Endodermal cell (in vitro differentiated cells): ENCODE results near the gene RCOR2. TPM values are rescaled to one million over a fixed set of nuclear protein-coding genes. Genes with fewer than 3 reads are reported as not detected.

ENCODE experiments used
- DNase-seq: peaks from one replicate; pipeline ENCODE4 v3.0.0-alpha.2; 2017
- H3K27ac ChIP-seq: 2 replicates; pipeline ENCODE4 v1.5.1; 2013; ENCODE audit warnings: mild to moderate bottlenecking, low read depth, low read length, moderate library complexity
- H3K27me3 ChIP-seq: 2 replicates; pipeline ENCODE4 v1.6.1; 2013; ENCODE audit warnings: mild to moderate bottlenecking, low read length, moderate library complexity; ENCODE audit not compliant: insufficient read depth, control insufficient read depth, poor library complexity, severe bottlenecking
- H3K36me3 ChIP-seq: 2 replicates; pipeline ENCODE4 v1.7.0; 2013; ENCODE audit warnings: mild to moderate bottlenecking, low read length, moderate library complexity; ENCODE audit not compliant: control insufficient read depth, insufficient read depth
- H3K4me1 ChIP-seq: one replicate; pipeline ENCODE4 v1.7.0; 2013; ENCODE audit warnings: low read length; ENCODE audit not compliant: control insufficient read depth, insufficient read depth
- H3K4me3 ChIP-seq: 2 replicates; pipeline ENCODE4 v1.5.1; 2013; ENCODE audit warnings: mild to moderate bottlenecking, low read length, moderate library complexity
- H3K9ac ChIP-seq: 2 replicates; pipeline ENCODE4 v1.6.1; 2013; ENCODE audit warnings: mild to moderate bottlenecking, low read length, moderate library complexity; ENCODE audit not compliant: poor library complexity, severe bottlenecking; ENCODE audit errors: extremely low read depth
- H3K9me3 ChIP-seq: 2 replicates; pipeline ENCODE4 v1.6.1; 2013; ENCODE audit warnings: mild to moderate bottlenecking, low read length, moderate library complexity; ENCODE audit not compliant: control insufficient read depth
- H3K27ac Mint-ChIP-seq: 2 replicates; pipeline ENCODE4 v1.8.0; 2020; ENCODE audit warnings: mixed read lengths
- H3K27me3 Mint-ChIP-seq: 2 replicates; pipeline ENCODE4 v1.8.0; 2021; ENCODE audit warnings: mild to moderate bottlenecking, mixed read lengths; ENCODE audit not compliant: insufficient read depth
- H3K36me3 Mint-ChIP-seq: 2 replicates; pipeline ENCODE4 v1.8.0; 2020; ENCODE audit warnings: low read depth, mixed read lengths
- H3K4me1 Mint-ChIP-seq: 2 replicates; pipeline ENCODE4 v1.8.0; 2020; ENCODE audit warnings: mixed read lengths
- H3K4me3 Mint-ChIP-seq: 2 replicates; pipeline ENCODE4 v1.8.0; 2020; ENCODE audit warnings: mild to moderate bottlenecking, moderate library complexity, mixed read lengths
- H3K9me3 Mint-ChIP-seq: 2 replicates; pipeline ENCODE4 v1.8.0; 2020; ENCODE audit warnings: mild to moderate bottlenecking, mixed read lengths
- CTCF ChIP-seq: fragments of 200-600 bp; sonication (generic); conservative IDR thresholded peaks from 2 replicates; pipeline ENCODE4 v1.5.0; 2021; ENCODE audit warnings: antibody characterized with exemption, mild to moderate bottlenecking
- WGBS, 2 experiments: methylation state at CpG; one replicate each; pipeline versions ENCODE4 v1.1.5 to v1.1.7; 2013; ENCODE audit warnings: missing lambda C conversion rate in 2 of 2, mixed read lengths in 1 of 2; ENCODE audit not compliant: insufficient coverage in 1 of 2, insufficient read length in 1 of 2; 5-methylcytosine and 5-hydroxymethylcytosine counted together
- total RNA-seq, 2 donors: library from RNA; stranded (reverse); fragmentation: NEBNext Ultra II Directional in 1 of 2; extraction: Animal tissue kit (Norgen Biotek cat#: 25700) in 1 of 2; gene quantifications; 2 replicates in 1 of 2; 3 replicates in 1 of 2; pipeline ENCODE4 v1.2.1, GENCODE V29; 2021

Gene RCOR2
- total RNA-seq, 2 donors from 2014 or later = 45.0 to 51.4 TPM

- H3K4me1 Mint-ChIP-seq = peaks cover 57% of the 10 kb centered on the region
- 91 to 93% methylated on average over 9 to 14 of the region's 14 CpGs for WGBS, 2 experiments
- no peak for TF ChIP-seq CTCF
- no peak overlapping the region for H3K4me3 Mint-ChIP-seq
- H3K27ac ChIP-seq = no peak overlapping the region
- peak overlapping the region; percentile 8 for H3K27ac Mint-ChIP-seq
- no peaks in the 10 kb centered on the region for H3K9me3 Mint-ChIP-seq
- no peak for DNase-seq
- H3K36me3 ChIP-seq = peaks cover 5% of the 10 kb centered on the region
- no peak overlapping the region for H3K4me3 ChIP-seq
- peaks cover 10% of the 10 kb centered on the region for H3K4me1 ChIP-seq
- peaks cover 10% of the 10 kb centered on the region for H3K36me3 Mint-ChIP-seq
- H3K9ac ChIP-seq = no peak overlapping the region
- no peaks in the 10 kb centered on the region for H3K27me3 Mint-ChIP-seq
- H3K9me3 ChIP-seq = no peaks in the 10 kb centered on the region
- H3K27me3 ChIP-seq = no peaks in the 10 kb centered on the region
Observed at GRCh38 chr11:63870351-63871140, 46.4 kb downstream of the RCOR2 start.

GRCh38 chr11:63869683-63870082 is 47.3 kb downstream of the RCOR2 start:
- no peak for TF ChIP-seq CTCF
- H3K9me3 Mint-ChIP-seq = no peaks in the 10 kb centered on the region
- H3K36me3 Mint-ChIP-seq = peaks cover 7% of the 10 kb centered on the region
- no peaks in the 10 kb centered on the region for H3K27me3 ChIP-seq
- peaks cover 15% of the 10 kb centered on the region for H3K4me1 ChIP-seq
- H3K27ac ChIP-seq = no peak overlapping the region
- no peaks in the 10 kb centered on the region for H3K9me3 ChIP-seq
- H3K4me1 Mint-ChIP-seq = peaks cover 59% of the 10 kb centered on the region
- H3K9ac ChIP-seq = no peak overlapping the region
- peak overlapping the region; percentile 49 for H3K27ac Mint-ChIP-seq
- 96 to 99% methylated on average over 8 of the region's 8 CpGs for WGBS, 2 experiments
- no peak overlapping the region for H3K4me3 ChIP-seq
- peaks cover 5% of the 10 kb centered on the region for H3K36me3 ChIP-seq
- H3K4me3 Mint-ChIP-seq = no peak overlapping the region
- H3K27me3 Mint-ChIP-seq = no peaks in the 10 kb centered on the region
- DNase-seq = no peak

GRCh38 chr11:63869171-63869591 is 47.8 kb downstream of the RCOR2 start:
- Mint-ChIP-seq H3K9me3 (no peaks in the 10 kb centered on the region), H3K36me3 (peaks cover 7% of the 10 kb centered on the region), H3K4me3 (no peak overlapping the region), H3K27me3 (no peaks in the 10 kb centered on the region), H3K27ac (peak overlapping the region; percentile 49), H3K4me1 (peaks cover 54% of the 10 kb centered on the region)
- Histone ChIP-seq H3K27ac (no peak overlapping the region), H3K9ac (no peak overlapping the region), H3K36me3 (peaks cover 5% of the 10 kb centered on the region), H3K4me3 (no peak overlapping the region), H3K4me1 (peaks cover 15% of the 10 kb centered on the region), H3K9me3 (no peaks in the 10 kb centered on the region), H3K27me3 (no peaks in the 10 kb centered on the region)
- WGBS, 2 experiments = 89 to 90% methylated on average over 6 to 7 of the region's 7 CpGs
- no peak for DNase-seq
- TF ChIP-seq CTCF = no peak
